Activated CD8-positive, alpha-beta memory T cell treated with anti-CD3 and anti-CD28 coated beads for 36 hours (primary cell): ENCODE measurements around the gene FANCM. TPM values are rescaled to one million over a fixed set of nuclear protein-coding genes. Genes with fewer than 3 reads are reported as not detected.

Source experiments
- CTCF ChIA-PET: fragments of 350-600 bp; sonication (Branson Sonifier 250); formaldehyde crosslinking; loops from one replicate; lab custom pipeline; 2021; ENCODE audit warnings: antibody characterized with exemption; lab: Charles Lee
- POLR2A ChIA-PET: fragments of 350-600 bp; sonication (Branson Sonifier 250); formaldehyde crosslinking; loops from one replicate; lab custom pipeline; 2021; ENCODE audit warnings: antibody characterized with exemption; lab: Charles Lee
- total RNA-seq, 2 experiments: library from RNA; stranded (reverse); gene quantifications; one replicate each; pipeline ENCODE4 v1.2.3, GENCODE V29; 2021

Gene FANCM, protein sequence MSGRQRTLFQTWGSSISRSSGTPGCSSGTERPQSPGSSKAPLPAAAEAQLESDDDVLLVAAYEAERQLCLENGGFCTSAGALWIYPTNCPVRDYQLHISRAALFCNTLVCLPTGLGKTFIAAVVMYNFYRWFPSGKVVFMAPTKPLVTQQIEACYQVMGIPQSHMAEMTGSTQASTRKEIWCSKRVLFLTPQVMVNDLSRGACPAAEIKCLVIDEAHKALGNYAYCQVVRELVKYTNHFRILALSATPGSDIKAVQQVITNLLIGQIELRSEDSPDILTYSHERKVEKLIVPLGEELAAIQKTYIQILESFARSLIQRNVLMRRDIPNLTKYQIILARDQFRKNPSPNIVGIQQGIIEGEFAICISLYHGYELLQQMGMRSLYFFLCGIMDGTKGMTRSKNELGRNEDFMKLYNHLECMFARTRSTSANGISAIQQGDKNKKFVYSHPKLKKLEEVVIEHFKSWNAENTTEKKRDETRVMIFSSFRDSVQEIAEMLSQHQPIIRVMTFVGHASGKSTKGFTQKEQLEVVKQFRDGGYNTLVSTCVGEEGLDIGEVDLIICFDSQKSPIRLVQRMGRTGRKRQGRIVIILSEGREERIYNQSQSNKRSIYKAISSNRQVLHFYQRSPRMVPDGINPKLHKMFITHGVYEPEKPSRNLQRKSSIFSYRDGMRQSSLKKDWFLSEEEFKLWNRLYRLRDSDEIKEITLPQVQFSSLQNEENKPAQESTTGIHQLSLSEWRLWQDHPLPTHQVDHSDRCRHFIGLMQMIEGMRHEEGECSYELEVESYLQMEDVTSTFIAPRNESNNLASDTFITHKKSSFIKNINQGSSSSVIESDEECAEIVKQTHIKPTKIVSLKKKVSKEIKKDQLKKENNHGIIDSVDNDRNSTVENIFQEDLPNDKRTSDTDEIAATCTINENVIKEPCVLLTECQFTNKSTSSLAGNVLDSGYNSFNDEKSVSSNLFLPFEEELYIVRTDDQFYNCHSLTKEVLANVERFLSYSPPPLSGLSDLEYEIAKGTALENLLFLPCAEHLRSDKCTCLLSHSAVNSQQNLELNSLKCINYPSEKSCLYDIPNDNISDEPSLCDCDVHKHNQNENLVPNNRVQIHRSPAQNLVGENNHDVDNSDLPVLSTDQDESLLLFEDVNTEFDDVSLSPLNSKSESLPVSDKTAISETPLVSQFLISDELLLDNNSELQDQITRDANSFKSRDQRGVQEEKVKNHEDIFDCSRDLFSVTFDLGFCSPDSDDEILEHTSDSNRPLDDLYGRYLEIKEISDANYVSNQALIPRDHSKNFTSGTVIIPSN (N-terminal part only)
- 10 to 100 TPM; 15.8 to 19.8 TPM for total RNA-seq

DNA sequence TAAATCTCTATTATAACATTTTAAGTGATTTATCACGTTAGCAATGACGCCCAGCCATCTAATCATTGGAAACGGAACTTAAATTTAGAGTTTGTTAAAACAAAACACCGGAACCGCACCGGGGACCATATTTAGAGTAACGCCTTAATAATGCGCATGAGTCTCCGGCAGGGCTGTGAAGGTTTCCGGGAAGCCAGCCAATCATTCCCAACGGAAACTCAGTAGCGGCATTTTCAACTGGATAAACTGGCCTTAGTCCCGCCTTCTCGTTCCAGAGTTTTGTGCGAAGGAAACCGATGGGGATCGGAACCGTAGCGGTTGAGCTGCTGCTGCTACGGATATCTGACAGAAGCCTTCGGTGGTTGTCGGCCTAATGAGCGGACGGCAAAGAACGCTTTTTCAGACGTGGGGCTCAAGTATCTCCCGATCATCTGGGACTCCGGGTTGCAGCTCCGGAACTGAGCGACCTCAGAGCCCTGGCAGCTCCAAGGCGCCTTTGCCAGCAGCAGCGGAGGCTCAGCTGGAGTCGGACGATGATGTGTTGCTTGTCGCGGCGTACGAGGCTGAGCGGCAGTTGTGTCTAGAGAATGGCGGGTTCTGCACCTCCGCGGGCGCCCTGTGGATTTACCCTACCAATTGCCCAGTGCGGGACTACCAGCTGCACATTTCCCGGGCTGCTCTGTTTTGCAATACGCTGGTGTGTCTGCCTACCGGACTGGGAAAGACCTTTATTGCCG is at the start of gene FANCM:
Gene FANCM, plus strand, starts transcription at position 272 of the 737 bp plus-strand sequence. Its CDS starts 102 bp downstream, at position 374.
- ChIA-PET POLR2A (interaction anchor here (0.6 to 1.2 kb wide), 4 partner anchors 22 to 173 kb away, joined by 3 to 9 read pairs (median 3); partner anchors contain the start of gene MIS18BP1), CTCF (interaction anchor here (0.6 to 1.6 kb wide), 3 partner anchors 18 to 117 kb away, joined by 3 read pairs; partner anchors contain the start of gene MIS18BP1)

DNA sequence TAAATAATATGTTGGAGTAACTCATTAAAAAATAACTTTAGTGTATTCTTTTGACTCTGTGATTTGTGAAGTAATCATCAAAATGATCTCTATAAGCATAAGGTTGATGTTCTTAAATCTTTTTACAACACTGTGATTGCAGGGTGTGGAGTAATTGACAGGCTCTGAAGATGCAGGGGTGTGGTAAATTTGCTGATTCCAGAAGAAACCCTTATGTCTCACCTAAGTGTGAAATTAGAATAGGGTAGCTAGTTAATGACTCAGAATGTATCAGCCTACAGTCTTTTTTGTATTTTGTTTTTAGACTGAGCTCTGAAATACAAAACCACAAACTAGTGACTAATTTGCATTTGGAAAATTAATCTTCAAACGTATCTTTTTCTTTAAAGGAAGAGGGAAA is 45.9 kb upstream of the FANCM start:
- CTCF ChIA-PET, result interaction anchor here (1.2 kb wide), 1 partner anchor 129 kb away, joined by 3 read pairs; no protein-coding TSS in a partner anchor
- POLR2A ChIA-PET, result no interaction called here

DNA sequence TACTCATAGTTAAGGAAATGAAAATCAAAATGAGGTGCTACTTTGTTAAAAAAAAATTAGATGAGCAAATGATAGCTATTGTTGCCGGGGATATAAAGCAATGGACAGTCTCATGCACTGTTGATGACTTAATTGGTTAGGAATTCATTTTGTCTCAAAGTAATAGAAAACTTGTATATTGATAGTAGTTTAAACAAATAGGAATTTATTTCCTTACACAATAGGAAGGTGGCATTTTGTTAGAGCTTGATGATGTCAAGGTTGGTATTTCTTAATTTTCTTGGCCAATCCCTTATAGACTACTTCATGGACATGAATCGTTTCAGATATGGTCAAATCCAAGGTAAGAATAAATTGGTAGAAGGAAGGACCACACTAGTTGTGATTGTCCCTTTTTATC is 44.0 kb upstream of the FANCM start:
- ChIA-PET POLR2A (interaction anchor here (1.0 kb wide), 1 partner anchor 22 kb away, joined by 3 read pairs; no protein-coding TSS in a partner anchor), CTCF (no interaction called here)

DNA sequence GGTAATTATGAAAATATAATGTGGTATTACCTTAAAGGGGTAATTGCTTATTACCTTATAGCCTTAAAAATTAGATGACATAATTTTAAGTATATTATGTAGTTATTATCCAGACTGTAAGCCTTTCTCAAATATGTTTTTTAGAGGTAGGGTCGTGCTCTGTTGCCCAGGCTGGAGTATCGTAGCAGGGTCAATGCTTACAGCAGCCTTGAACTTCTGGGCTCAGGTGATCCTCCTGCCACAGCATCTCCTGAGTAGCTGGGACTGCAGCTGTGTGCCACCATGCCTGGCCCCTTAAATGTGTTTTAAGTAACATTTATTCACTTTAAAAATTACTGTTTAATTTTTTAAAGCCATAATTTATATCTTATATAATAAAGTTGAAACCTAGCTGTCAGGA is 41.5 kb upstream of the FANCM start:
- POLR2A ChIA-PET, result no interaction called here
- CTCF ChIA-PET, result no interaction called here

DNA sequence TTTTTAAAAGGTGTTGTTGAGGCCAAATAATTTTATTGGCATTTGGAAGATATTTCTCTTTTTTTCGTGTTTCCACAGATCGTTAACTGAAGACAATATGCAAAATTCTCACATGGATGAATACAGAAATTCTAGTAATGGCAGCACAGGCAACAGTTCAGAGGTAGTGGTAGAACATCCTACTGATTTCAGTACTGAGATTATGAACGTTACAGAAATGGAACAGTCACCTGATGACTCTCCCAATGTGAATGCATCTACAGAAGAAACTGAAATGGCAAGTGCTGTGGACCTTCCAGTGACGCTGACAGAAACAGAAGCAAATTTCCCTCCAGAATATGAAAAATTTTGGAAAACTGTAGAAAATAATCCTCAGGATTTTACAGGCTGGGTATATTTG is 40.6 kb upstream of the FANCM start:
- CTCF ChIA-PET, result interaction anchor here (0.7 kb wide), 1 partner anchor 195 kb away, joined by 5 read pairs; no protein-coding TSS in a partner anchor
- POLR2A ChIA-PET, result no interaction called here

GRCh38 chr14:45096218-45096617 is 39.5 kb upstream of the FANCM start:
- ChIA-PET CTCF (no interaction called here), POLR2A (no interaction called here)

- CTCF ChIA-PET, result no interaction called here
- POLR2A ChIA-PET, result no interaction called here
Measured at GRCh38 chr14:45103806-45104205, 31.9 kb upstream of the FANCM start.

DNA sequence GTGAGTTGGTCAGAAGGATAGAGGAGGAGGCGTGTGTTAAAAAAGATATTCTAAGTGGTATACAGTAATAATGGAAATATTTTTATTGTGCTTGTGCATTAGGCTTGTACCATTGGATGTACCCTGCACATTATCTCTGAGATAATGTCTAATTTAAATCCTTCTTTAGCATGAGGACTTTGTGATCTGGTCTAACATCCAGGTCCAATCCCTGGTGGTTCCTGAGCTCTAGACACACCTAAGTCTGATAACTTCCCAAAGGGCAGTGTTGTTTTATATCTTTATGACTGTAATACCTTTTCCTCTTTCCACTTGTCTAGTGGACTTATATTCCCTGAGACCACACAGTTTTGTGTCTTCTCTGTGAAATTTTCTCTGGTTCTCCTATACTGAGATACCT is 31.2 kb upstream of the FANCM start:
- POLR2A ChIA-PET, result no interaction called here
- CTCF ChIA-PET, result no interaction called here

- ChIA-PET POLR2A (interaction anchor here (0.8 to 1.0 kb wide), 2 partner anchors 22 to 23 kb away, joined by 3 read pairs; no protein-coding TSS in a partner anchor), CTCF (no interaction called here)
Measured at GRCh38 chr14:45112896-45113781, 22.6 kb upstream of the FANCM start.

DNA sequence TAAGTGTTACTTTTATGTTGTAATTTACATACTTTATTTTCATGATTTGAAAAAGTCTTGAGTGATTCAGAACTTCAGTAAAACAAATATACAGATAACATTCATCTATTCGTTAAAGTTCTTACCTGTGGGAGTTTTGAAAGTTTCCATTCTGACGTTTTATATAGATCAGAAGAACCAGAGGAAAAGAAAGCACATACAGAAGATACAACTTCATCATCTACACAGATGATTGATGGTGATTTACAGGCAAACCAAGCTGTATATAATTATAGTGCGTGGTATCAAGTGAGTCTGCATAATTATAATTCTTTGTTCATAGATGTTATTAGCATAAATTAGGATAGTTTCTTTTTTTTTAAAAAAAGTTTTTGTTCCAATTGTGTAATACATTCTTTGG is 21.4 kb upstream of the FANCM start:
- POLR2A ChIA-PET, result interaction anchor here (0.5 to 1.0 kb wide), 3 partner anchors 20 to 23 kb away, joined by 3 read pairs; partner anchors contain the start of gene FKBP3
- CTCF ChIA-PET, result no interaction called here

- CTCF ChIA-PET, result no interaction called here
Measured at GRCh38 chr14:45118594-45118993, 17.1 kb upstream of the FANCM start.

GRCh38 chr14:45120096-45120495 is 15.6 kb upstream of the FANCM start:
- ChIA-PET CTCF (no interaction called here), POLR2A (no interaction called here)

More at GRCh38 chr14:45118594-45118993, 17.1 kb upstream of the FANCM start:
- POLR2A ChIA-PET, result no interaction called here

- ChIA-PET CTCF (no interaction called here), POLR2A (no interaction called here)
Measured at GRCh38 chr14:45123271-45123670, 12.5 kb upstream of the FANCM start.

GRCh38 chr14:45125754-45126153 is 10.0 kb upstream of the FANCM start:
- ChIA-PET POLR2A (no interaction called here), CTCF (no interaction called here)

- ChIA-PET CTCF (interaction anchor here (0.7 kb wide), 1 partner anchor 13 kb away, joined by 4 read pairs; no protein-coding TSS in a partner anchor), POLR2A (no interaction called here)
Measured at GRCh38 chr14:45128963-45129629, 6.6 kb upstream of the FANCM start.

- POLR2A ChIA-PET, result interaction anchor here (2.6 kb wide), 1 partner anchor 171 kb away, joined by 14 read pairs; the partner anchor contains the start of genes KLHL28 and TOGARAM1
- CTCF ChIA-PET, result interaction anchor here (1.4 kb wide), 1 partner anchor 172 kb away, joined by 4 read pairs; the partner anchor contains the start of genes KLHL28 and TOGARAM1
Measured at GRCh38 chr14:45133683-45134050, 2.1 kb upstream of the FANCM start.
